Left ventricle myocardium superior (tissue), 1 donor: ENCODE results near the gene SPRY1. TPM values are rescaled to one million over a fixed set of nuclear protein-coding genes. Genes with fewer than 3 reads are reported as not detected.

Experiments
- ATAC-seq: fragments of 200-7000 bp; cut with Tn5 transposase; one replicate; pipeline ENCODE4 v1.9.1; 2020; ENCODE audit warnings: mild to moderate bottlenecking, moderate library complexity
- DNase-seq: peaks from one replicate; pipeline ENCODE4 v3.0.0-alpha.2; 2020
- intact Hi-C: fragments of 100-400 bp; cut with micrococcal nuclease; formaldehyde crosslinking; loops from one replicate; pipeline ENCODE4 v1.11.0; 2022
- total RNA-seq: library from RNA; stranded (reverse); fragmentation: NEBNext Ultra II Directional; extraction: Animal tissue kit (Norgen Biotek cat#: 25700); gene quantifications from one replicate; pipeline ENCODE4 v1.2.1, GENCODE V29; 2021
- donor health status: DM: no; HTN: yes; CAD: no; lungs with severe emphysema.

SPRY1 gene
- total RNA-seq, 1 donor from 2014 or later: 45.8 TPM

DNA sequence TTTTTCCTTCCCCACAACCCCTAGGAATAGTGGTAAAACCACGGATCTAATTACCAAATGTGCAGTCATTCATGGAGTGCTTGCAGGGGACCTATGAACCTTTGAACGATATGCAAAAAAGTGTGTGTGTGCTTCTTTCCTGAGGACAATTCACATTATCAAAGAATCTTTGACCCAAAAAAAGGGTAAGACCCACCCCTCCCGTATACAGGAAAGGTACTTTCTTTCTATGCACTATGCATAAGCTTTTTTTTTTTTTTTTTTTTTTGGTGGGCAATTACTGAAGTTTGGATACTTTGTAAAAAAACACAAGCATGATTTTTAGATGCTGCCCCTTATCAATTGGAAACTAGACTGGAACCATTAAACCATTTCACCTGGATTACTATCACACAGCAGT, 31.4 kb downstream of the SPRY1 start:
- DNase-seq (no peak), ATAC-seq (no peak)
- intact Hi-C loops: no loop called here

GRCh38 chr4:123430031-123430430, 33.4 kb downstream of the SPRY1 start:
- intact Hi-C loops: no loop called here
- ATAC-seq: no peak
- DNase-seq: no peak

DNA sequence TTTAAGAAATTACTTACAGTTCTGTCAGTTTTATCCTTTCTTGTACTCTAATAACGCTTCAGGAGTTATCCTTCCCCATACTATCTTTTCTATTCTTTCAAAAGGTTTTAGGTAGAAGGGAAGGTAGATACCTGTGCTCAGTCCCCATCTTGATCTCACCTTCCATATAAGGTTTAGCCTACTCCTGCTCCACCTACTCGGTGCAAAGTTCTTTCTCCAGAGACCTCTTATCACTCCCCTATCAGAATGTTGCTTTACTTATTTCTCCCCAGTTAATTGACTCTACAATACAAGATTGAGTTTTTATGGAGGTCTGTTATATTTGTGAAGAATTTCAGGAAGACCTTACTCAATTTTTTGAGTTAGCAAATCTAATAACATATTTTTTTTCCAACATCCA, 33.9 kb downstream of the SPRY1 start:
- no peak for DNase-seq
- ATAC-seq: no peak
- intact Hi-C loops: no loop called here

GRCh38 chr4:123433573-123433972, 37.0 kb downstream of the SPRY1 start:
- intact Hi-C loops: no loop called here
- ATAC-seq: no peak
- DNase-seq: no peak

DNA sequence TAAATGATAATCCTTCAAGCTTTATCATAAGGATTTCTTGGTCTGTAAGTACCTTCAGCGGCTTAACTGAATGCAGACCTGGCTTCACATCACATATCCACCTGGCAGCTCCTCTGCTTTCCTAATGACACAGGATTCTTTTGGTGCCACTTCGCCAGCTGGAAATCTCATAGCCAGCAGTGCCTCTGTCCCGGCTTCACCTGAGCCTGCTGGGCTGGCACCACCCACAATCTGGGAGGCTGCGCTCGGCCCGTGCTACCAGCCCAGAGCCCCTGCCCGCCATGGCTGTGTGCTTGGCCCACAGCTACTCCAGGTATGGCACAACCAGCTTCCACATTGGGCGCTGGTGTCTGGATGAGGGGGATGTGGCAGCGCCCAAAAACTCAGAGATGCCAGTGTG, 37.4 kb downstream of the SPRY1 start:
- intact Hi-C loops: no loop called here
- DNase-seq (no peak), ATAC-seq (no peak)

DNA sequence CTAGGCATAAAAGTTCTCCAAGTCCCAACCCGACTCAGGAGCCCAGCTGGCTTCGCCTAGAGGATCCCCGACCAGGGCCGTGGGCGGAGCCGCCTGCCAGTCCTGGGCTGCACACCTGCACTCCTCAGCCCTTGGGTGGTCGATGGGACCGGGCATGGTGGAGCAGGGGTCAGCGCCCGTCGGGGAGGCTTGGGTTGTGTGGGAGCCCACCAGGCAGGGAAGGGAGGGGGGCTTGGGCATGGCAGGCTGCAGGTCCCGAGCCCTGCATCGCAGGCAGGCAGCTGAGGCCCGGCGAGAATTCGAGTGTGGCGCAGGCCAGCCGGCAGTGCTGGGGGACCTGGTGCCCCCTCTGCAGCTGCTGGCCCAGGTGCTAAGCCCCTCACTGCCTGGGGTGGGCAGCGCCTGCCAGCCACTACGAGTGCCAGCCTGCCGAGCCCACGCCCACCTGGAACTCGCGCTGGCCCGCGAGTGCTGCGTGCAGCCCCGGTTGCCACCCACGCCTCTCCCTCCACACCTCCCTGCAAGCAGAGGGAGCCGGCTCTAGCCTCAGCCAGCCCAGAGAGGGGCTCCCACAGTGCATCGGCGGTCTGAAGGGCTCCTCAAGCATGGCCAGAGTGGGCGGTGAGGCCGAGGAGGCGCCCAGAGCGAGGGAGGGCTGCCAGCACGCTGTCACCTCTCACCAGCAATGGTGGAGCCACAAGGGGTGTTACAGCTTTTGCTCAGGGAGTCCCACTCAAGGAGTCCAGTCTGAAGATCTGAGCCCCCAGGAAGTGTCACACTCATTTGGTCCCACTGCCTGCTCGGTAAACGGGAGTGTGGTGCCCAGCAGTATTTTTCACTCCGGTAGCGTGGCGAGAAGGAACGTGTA, 38.9 kb downstream of the SPRY1 start:
- intact Hi-C loops: no loop called here
- DNase-seq (no peak), ATAC-seq (no peak)

GRCh38 chr4:123438031-123438430, 41.4 kb downstream of the SPRY1 start:
- no peak for ATAC-seq
- DNase-seq: no peak
- intact Hi-C loops: no loop called here

DNA sequence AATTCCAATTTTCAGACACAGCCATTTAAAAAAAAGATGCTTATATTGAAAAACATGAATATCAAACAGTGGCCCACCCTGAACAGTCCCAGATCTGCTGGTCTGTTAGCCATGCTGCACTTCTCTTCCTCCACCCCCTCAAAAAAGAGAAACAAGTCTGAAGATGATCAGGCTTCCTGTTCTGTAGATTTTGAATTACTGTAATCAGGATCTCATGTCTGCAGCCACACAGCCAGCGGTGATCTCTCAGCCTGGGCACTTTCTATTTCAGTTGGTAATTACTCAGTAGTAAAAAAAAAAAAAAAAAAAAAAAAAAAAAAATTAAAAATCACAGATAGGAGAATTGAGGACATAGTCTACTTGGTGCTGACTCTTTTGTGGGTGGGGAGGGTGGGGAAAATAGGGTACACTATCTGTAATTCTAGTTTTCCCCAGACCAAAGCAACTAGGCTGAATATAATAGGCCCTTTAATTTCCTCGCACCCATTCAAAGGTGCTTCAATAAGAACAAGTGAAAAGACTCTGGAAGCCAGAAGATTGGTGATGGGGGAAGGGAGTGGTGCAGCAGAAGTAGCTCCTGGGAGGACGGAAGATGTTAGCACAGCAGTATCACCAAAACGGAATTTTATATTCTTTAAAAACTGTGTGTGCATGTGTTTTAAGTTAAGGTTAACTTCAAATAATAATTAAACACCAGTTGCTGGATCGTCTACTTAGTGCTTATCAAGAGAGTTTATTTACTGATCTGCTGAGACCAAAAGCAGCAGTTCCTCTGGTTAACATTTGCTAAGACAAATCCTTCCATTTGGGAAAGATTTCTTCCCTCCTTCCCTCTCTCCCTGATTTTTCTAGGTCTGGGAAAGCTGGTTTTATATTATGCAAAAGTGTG, 47.0 kb downstream of the SPRY1 start:
- no peak for DNase-seq
- ATAC-seq: peak; percentile 63
- intact Hi-C loops: no loop called here

DNA sequence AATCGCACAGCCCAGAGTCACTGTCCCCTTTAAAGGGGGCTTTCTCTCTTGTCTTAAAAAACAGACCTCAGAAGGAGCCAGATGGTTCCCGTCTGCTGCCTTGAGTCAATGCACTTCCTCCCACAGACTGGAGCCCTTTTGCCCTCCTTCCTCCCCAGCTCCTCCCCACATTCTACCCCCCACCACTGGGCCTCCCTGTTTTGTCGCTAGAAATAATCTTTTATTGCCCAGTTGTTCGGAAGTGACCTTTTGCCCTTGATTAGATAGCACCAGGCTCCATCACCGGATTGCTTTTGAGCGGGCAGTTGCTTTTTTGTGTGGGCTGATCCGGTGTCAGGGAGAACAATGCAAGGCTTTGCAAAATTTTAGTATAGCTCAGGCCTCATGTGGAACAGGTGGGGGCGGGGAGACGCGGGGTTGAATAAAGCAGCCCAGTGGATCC, 47.7 kb downstream of the SPRY1 start:
- peak; percentile 42 for DNase-seq
- peak; percentile 89 for ATAC-seq

GRCh38 chr4:123446865-123447474, 50.4 kb downstream of the SPRY1 start:
- intact Hi-C loops: no loop called here
- no peak for ATAC-seq
- DNase-seq: no peak

More for the DNA sequence above, 47.7 kb downstream of the SPRY1 start:
- intact Hi-C loops: no loop called here

DNA sequence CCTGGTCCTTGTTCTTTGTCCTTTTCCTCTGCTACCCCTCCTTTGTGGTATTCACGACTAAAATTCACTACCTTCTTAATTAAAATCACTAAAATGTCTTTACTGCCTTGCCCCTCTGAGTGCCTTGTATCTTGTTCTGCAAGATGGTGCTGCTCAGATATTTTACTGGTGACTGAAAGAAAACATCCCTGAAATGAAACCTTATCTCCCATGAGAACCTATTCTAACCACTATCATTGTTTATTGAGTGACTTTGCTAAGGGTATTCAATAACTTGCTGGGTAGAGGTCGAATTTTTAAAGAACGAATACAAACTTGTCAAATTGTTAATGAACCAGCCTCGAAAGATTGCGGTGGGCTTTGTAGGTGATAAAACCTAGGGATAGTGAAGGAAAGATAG, 52.8 kb downstream of the SPRY1 start:
- ATAC-seq: no peak
- no peak for DNase-seq
- intact Hi-C loops: no loop called here

DNA sequence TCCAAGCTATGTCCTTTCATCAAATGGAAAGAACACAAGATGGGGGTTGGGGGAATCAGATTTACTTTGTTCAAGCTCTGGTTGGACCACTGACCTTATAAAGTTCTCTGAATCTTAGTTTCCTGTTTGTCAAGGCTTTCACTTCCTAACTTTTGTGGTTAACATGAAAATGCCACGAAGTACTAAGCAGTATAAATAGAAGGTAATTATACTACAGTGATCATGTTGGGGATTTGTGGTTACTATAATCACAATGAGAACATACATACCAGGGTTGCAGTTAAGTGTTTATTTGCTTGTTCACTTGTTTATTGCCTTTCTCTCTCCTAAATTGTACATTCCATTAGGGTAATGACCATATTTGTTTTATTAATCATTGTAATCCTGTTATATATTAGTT, 53.2 kb downstream of the SPRY1 start:
- ATAC-seq (no peak), DNase-seq (no peak)
- intact Hi-C loops: no loop called here

- no peak for DNase-seq
- intact Hi-C loops: no loop called here
- ATAC-seq: no peak
Measured at GRCh38 chr4:123450393-123450792, 53.8 kb downstream of the SPRY1 start.

- intact Hi-C loops: no loop called here
- DNase-seq: no peak
- no peak for ATAC-seq
Measured at GRCh38 chr4:123452616-123453015, 56.0 kb downstream of the SPRY1 start.

DNA sequence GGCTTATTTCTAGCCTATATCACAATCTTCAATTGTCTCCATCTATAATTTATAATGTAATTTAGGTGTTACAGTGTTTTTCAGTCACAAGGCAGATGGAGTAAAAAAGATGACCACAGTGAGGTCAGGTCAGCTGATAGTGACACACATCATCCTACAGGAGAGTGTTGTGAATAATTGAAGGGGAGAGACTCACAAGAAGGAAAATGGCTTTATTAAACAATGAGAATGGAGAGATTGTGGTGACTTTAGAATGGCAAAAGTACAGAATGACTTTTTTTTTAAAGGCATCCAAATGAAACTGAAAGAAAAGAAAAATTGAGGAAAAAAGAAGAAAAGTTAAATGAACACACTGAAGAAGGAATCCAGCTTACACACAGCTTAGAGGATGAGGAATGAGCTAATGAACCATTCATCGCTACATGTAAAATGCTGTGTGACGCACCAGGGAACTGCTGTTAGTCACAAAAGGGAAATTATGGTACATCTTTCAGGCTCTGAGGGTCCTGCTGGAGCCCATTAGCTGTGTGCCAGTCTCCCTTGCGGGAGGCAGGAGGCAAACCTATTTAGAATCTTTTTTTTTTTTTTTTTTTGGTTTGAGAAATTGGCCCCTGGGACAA, 56.6 kb downstream of the SPRY1 start:
- intact Hi-C loops: no loop called here
- ATAC-seq (no peak), DNase-seq (no peak)
